HEK293 (cell line): Measurements from ENCODE around the gene CMTM1.

Experiments used
- CTCF ChIA-PET: fragments of 350-600 bp; formaldehyde crosslinking; extraction: SDS; loops from one replicate; lab custom pipeline; 2021; ENCODE audit warnings: antibody characterized with exemption; lab: Yijun Ruan, JAX
- POLR2A ChIA-PET: fragments of 300-600 bp; formaldehyde crosslinking; extraction: SDS; loops from one replicate; lab custom pipeline; 2020; ENCODE audit warnings: antibody characterized with exemption, inconsistent platforms; lab: Yijun Ruan, JAX
- H3K27ac ChIP-seq: fragments of 200-500 bp; sonication (Bioruptor generic); 2 replicates; pipeline ENCODE4 v1.5.1; 2014; ENCODE audit warnings: low read depth, low read length, control low read depth, inconsistent platforms; ENCODE audit errors: extremely low read depth
- H3K36me3 ChIP-seq, 2 experiments: fragments of 200-500 bp in 1 of 2; sonication (Bioruptor generic) in 1 of 2; 1 replicate in 1 of 2; 2 replicates in 1 of 2; pipeline ENCODE4 v1.5.1; 2014 to 2017; ENCODE audit warnings: inconsistent platforms in 2 of 2, low read length in 2 of 2; ENCODE audit not compliant: control insufficient read depth in 2 of 2, insufficient read depth in 1 of 2
- H3K4me1 ChIP-seq: fragments of 200-500 bp; sonication (Bioruptor generic); 2 replicates; pipeline ENCODE4 v1.5.1; 2014; ENCODE audit warnings: mild to moderate bottlenecking, low read length, inconsistent platforms; ENCODE audit not compliant: control insufficient read depth, insufficient read depth
- H3K4me3 ChIP-seq: 2 replicates; pipeline ENCODE4 v1.5.1; 2011; ENCODE audit warnings: low read depth, mild to moderate bottlenecking, control low read depth, low read length, moderate library complexity
- H3K9me3 ChIP-seq: fragments of 200-500 bp; sonication (Bioruptor generic); 2 replicates; pipeline ENCODE4 v1.5.1; 2014; ENCODE audit warnings: low read depth, low read length, inconsistent platforms; ENCODE audit not compliant: control insufficient read depth, insufficient read depth
- BCL11B ChIP-seq: fragments of 450-650 bp; formaldehyde crosslinking; IDR thresholded peaks from 2 replicates; pipeline ENCODE4 v1.5.1; 2016; ENCODE audit warnings: low read depth, missing biosample characterization, missing genetic modification characterization
- FEZF1 ChIP-seq: fragments of 450-650 bp; formaldehyde crosslinking; IDR thresholded peaks from 2 replicates; pipeline ENCODE4 v1.5.1; 2016; ENCODE audit warnings: missing biosample characterization, missing genetic modification characterization
- PATZ1 ChIP-seq: fragments of 450-650 bp; formaldehyde crosslinking; IDR thresholded peaks from 2 replicates; pipeline ENCODE4 v1.5.1; 2016; ENCODE audit warnings: missing biosample characterization, missing genetic modification characterization
- ZBTB6 ChIP-seq: fragments of 450-650 bp; formaldehyde crosslinking; IDR thresholded peaks from 2 replicates; pipeline ENCODE4 v1.5.1; 2017; ENCODE audit warnings: missing biosample characterization, missing genetic modification characterization
- ZFP37 ChIP-seq: fragments of 450-650 bp; formaldehyde crosslinking; IDR thresholded peaks from 2 replicates; pipeline ENCODE4 v1.5.1; 2016; ENCODE audit warnings: missing biosample characterization, missing genetic modification characterization
- ZFP41 ChIP-seq: fragments of 450-650 bp; formaldehyde crosslinking; IDR thresholded peaks from 2 replicates; pipeline ENCODE4 v1.5.1; 2016; ENCODE audit warnings: missing biosample characterization, missing genetic modification characterization, borderline replicate concordance
- ZNF133 ChIP-seq: fragments of 450-650 bp; formaldehyde crosslinking; IDR thresholded peaks from 2 replicates; pipeline ENCODE4 v1.5.1; 2016; ENCODE audit warnings: missing biosample characterization, missing genetic modification characterization
- ZNF184 ChIP-seq: fragments of 450-650 bp; IDR thresholded peaks from 2 replicates; pipeline ENCODE4 v1.5.1; 2018; ENCODE audit warnings: missing biosample characterization, mild to moderate bottlenecking, missing genetic modification characterization
- ZNF223 ChIP-seq: fragments of 450-650 bp; formaldehyde crosslinking; IDR thresholded peaks from 2 replicates; pipeline ENCODE4 v1.5.1; 2016; ENCODE audit warnings: missing biosample characterization, missing genetic modification characterization
- ZNF23 ChIP-seq: fragments of 450-650 bp; formaldehyde crosslinking; IDR thresholded peaks from 2 replicates; pipeline ENCODE4 v1.5.1; 2016; ENCODE audit warnings: missing biosample characterization, missing genetic modification characterization, borderline replicate concordance
- ZNF324 ChIP-seq: fragments of 450-650 bp; formaldehyde crosslinking; IDR thresholded peaks from 2 replicates; pipeline ENCODE4 v1.5.1; 2016; ENCODE audit warnings: missing biosample characterization, missing genetic modification characterization
- ZNF423 ChIP-seq: fragments of 450-650 bp; formaldehyde crosslinking; IDR thresholded peaks from 2 replicates; pipeline ENCODE4 v1.5.1; 2016; ENCODE audit warnings: missing biosample characterization, missing genetic modification characterization
- ZNF560 ChIP-seq: fragments of 450-650 bp; formaldehyde crosslinking; IDR thresholded peaks from 2 replicates; pipeline ENCODE4 v1.5.1; 2017; ENCODE audit warnings: missing biosample characterization, missing genetic modification characterization, borderline replicate concordance
- ZNF561 ChIP-seq: fragments of 450-650 bp; IDR thresholded peaks from 2 replicates; pipeline ENCODE4 v1.5.1; 2018; ENCODE audit warnings: missing biosample characterization, missing genetic modification characterization, borderline replicate concordance
- ZNF658 ChIP-seq: fragments of 450-650 bp; formaldehyde crosslinking; IDR thresholded peaks from 2 replicates; pipeline ENCODE4; 2016; ENCODE audit warnings: missing biosample characterization, missing genetic modification characterization
- ZNF701 ChIP-seq: fragments of 450-650 bp; formaldehyde crosslinking; IDR thresholded peaks from 2 replicates; pipeline ENCODE4 v1.5.1; 2016; ENCODE audit warnings: missing biosample characterization, missing genetic modification characterization
- ZNF747 ChIP-seq: fragments of 450-650 bp; formaldehyde crosslinking; IDR thresholded peaks from 2 replicates; pipeline ENCODE4 v1.5.1; 2016; ENCODE audit warnings: missing biosample characterization, missing genetic modification characterization
- TF ChIP-seq, protein P1 (sequence below): fragments of 450-650 bp; formaldehyde crosslinking; conservative IDR thresholded peaks from 2 replicates; pipeline ENCODE4 v1.5.1; 2016; ENCODE audit warnings: low read depth, missing biosample characterization, missing genetic modification characterization
- TF ChIP-seq, protein P2 (sequence below): fragments of 450-650 bp; formaldehyde crosslinking; IDR thresholded peaks from 2 replicates; pipeline ENCODE4 v1.5.1; 2017; ENCODE audit warnings: missing biosample characterization, missing genetic modification characterization

The CMTM1 gene

DNA sequence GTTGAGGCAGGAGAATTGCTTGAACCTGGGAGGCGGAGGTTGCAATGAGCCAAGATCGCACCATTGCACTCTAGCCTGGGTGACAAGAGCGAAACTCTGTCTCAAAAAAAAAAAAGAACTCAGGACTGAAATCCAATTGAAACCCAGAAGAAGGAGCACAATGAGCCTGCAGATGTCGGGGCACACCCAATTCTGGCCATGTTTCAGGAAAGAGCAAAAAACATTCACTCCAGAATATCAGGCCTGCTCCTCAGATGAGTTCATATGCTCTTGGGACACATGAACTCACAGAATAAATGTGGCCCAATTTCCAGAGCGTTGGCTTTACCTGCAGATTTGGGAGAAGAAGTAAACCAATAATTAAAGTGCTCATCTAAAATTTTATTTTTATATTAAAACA is 10.1 kb downstream of the CMTM1 start (continued):
- TF ChIP-seq ZNF747 (tag by site-specific recombination) = no peak

- no peak within 1 kb of the TSS for H3K27ac ChIP-seq
- TF ChIP-seq ZNF561 (tag by site-specific recombination) (no peak), ZFP37 (tag by site-specific recombination) (no peak), ZNF133 (no peak), PATZ1 (tag by site-specific recombination) (no peak), ZNF658 (no peak), ZNF184 (tag by site-specific recombination) (no peak), ZNF560 (tag by site-specific recombination) (no peak), ZNF223 (no peak), ZFP41 (no peak), ZNF701 (tag by site-specific recombination) (no peak), FEZF1 (tag by site-specific recombination) (no peak), BCL11B (tag by site-specific recombination) (no peak), ZNF23 (tag by site-specific recombination) (no peak), ZNF324 (no peak), ZBTB6 (tag by site-specific recombination) (no peak), ZNF423 (tag by site-specific recombination) (no peak)
- TF ChIP-seq, protein P1, sequence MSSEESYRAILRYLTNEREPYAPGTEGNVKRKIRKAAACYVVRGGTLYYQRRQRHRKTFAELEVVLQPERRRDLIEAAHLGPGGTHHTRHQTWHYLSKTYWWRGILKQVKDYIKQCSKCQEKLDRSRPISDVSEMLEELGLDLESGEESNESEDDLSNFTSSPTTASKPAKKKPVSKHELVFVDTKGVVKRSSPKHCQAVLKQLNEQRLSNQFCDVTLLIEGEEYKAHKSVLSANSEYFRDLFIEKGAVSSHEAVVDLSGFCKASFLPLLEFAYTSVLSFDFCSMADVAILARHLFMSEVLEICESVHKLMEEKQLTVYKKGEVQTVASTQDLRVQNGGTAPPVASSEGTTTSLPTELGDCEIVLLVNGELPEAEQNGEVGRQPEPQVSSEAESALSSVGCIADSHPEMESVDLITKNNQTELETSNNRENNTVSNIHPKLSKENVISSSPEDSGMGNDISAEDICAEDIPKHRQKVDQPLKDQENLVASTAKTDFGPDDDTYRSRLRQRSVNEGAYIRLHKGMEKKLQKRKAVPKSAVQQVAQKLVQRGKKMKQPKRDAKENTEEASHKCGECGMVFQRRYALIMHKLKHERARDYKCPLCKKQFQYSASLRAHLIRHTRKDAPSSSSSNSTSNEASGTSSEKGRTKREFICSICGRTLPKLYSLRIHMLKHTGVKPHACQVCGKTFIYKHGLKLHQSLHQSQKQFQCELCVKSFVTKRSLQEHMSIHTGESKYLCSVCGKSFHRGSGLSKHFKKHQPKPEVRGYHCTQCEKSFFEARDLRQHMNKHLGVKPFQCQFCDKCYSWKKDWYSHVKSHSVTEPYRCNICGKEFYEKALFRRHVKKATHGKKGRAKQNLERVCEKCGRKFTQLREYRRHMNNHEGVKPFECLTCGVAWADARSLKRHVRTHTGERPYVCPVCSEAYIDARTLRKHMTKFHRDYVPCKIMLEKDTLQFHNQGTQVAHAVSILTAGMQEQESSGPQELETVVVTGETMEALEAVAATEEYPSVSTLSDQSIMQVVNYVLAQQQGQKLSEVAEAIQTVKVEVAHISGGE (tag by site-specific recombination) = no peak
- TF ChIP-seq, protein P2, sequence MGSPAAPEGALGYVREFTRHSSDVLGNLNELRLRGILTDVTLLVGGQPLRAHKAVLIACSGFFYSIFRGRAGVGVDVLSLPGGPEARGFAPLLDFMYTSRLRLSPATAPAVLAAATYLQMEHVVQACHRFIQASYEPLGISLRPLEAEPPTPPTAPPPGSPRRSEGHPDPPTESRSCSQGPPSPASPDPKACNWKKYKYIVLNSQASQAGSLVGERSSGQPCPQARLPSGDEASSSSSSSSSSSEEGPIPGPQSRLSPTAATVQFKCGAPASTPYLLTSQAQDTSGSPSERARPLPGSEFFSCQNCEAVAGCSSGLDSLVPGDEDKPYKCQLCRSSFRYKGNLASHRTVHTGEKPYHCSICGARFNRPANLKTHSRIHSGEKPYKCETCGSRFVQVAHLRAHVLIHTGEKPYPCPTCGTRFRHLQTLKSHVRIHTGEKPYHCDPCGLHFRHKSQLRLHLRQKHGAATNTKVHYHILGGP = no peak
- peaks cover 12% of the 10 kb centered on the region for H3K4me1 ChIP-seq
- H3K9me3 ChIP-seq = no peaks in the 10 kb centered on the region
- H3K4me3 ChIP-seq = no peak within 1 kb of the TSS
- H3K36me3 ChIP-seq = no peaks in the 10 kb centered on the region
- POLR2A ChIA-PET = interaction anchor here (1.1 kb wide), 1 partner anchor 9 kb away, joined by 4 read pairs; no protein-coding TSS in a partner anchor
- CTCF ChIA-PET = interaction anchor here (0.6 to 1.6 kb wide), 3 partner anchors 17 to 570 kb away, joined by 3 to 5 read pairs (median 3); no protein-coding TSS in a partner anchor
Observed at GRCh38 chr16:66578651-66579531, 12.7 kb downstream of the CMTM1 start, which contains the start of gene CMTM2. Gene CMTM2, plus strand, starts transcription at chr16:66579463. Its CDS starts 145 bp downstream, at chr16:66579608.
